ENCODE results near the gene EEFSEC.
A peak's percentile ranks its signal among the peaks of the same experiment; 100 is the strongest.

The EEFSEC gene

GRCh38 chr3:128353361-128353965, 200.2 kb downstream of the EEFSEC start:
- DNase-seq, result no peak

GRCh38 chr3:128353991-128354687, 200.9 kb downstream of the EEFSEC start:
- DNase-seq, result no peak

DNA sequence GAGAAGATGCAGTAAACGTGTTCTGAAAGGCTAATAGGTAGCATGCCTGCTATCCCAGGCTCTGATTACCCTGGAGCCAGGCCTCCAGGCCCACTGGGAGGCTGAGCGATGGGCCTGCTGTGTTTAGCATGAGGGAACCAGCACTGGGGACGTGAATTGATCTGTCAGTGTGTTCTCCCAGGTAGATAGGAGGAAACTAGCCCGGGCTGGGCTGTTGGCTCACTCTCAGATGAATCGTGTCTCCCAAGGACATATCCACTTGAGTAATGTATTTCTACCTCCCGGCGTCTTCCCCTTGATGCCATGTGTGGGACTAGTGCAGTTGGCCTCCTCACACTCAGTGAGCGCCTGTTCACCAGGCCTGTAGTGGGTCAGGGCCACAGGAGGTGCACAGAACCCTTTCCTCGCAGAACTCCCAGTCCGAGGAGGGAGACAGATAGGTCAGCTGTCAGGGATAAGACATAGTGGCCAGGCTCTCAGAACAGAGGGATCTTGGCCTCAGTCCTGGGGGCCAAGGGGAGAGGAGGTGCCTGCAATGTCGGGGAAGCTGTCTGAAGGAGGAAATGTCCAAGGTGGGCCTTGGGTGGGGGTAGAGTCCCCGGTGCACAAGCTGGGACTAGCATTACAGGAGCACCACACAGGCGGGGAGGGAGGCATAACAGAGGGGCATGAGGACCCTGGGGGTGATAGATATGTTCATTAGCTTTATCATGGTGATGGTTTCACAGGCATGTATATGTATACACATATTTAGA, 201.7 kb downstream of the EEFSEC start:
- DNase-seq, result no peak

- no peak for DNase-seq
These were observed 202.2 kb downstream of the EEFSEC start for GRCh38 chr3:128355543-128355919.

DNA sequence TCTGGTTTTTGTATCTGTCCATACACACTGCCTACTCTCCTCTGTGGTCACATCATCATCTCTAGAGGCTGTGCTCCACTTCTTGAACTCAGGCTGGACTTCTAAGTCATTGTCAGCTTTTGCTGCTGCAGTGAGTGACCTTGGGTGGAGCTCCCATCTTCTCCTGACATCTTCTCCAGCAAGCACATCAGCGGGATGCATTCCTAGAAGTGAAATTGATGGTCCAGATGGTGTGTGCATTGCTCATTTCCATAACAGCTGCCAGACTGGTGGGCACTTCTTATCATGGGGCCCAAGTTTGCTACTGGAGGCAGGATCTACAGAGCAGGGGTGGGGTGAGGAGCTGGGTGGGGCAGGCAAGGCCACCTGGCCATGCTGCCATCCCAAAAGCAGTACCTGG, 203.5 kb downstream of the EEFSEC start:
- DNase-seq, result no peak

- no peak for DNase-seq
These were observed 204.3 kb downstream of the EEFSEC start for GRCh38 chr3:128357538-128357937.

DNA sequence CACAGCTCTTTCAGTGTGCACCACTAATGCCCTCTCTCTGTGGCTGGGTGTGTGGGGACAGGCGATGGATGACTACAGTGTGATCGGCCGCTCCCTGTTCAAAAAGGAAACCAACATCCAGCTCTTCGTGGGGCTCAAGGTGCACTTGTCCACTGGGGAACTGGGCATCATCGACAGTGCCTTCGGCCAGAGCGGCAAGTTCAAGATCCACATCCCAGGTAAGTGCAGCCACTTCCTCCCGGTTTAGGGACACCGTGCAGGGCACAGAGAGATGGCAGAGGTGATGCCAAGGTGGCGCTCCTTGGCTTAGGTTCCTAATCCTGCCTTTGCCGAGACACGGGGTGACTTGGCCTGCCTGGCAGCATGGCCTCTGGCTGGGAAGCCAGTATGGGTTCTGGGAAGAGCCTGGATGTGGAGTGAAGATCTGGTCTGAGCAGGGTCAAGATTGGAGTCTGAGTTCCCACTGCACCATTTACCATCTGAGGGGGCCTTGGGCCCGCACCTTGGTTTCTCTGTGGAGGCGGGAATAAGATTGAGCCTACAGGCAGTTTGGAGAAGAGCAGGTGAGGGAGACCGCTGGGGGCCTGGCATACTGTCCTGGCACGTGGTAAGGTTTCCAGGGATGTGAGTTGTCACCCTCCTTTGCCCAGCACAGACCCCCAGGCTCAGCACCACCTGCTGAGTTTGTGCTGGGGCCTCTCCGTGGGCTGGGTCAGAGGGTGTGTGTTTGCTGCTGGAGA, 205.0 kb downstream of the EEFSEC start:
- no peak for DNase-seq

GRCh38 chr3:128359060-128359664, 205.9 kb downstream of the EEFSEC start:
- DNase-seq, result no peak

DNA sequence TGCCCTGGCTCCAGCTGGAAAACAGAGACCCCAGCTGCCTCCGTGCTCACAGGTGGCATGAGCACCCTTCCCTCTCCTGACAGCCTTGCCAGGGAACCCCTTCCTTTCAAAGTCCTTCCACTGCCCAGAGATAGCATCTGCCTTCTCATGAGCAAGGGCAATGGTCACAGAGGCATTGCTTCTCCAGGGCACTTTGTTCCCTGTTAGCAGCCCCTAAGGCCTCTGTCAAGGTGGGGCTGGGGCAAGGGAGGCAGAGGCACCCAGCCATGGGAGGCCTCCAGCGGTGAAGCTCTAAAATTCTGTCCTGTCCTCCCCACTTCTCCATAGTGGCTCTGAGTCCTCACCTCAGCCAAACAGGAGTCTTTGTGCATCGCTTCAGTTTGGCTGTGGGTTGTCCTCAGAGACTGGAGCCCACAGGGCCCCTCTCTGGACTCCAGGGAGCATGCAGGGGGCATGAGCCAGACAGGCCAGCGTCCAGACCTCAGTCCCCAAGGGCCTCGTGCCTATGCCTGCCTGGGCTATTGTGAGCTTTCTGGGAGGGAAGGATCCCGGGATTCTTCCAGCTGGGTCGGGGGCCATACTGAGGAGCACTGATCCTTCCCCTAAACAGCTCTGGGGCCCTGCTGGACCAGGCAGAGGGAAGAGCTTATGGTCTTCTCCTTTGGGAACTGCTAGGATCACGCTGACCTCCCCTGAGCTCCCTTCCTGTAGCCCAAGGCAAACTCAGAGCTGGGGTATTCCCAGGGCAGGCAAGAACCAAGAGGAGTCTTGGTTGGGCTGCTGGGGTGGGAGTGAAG, 206.8 kb downstream of the EEFSEC start:
- no peak for DNase-seq

GRCh38 chr3:128360705-128361271, 207.5 kb downstream of the EEFSEC start:
- DNase-seq, result no peak

GRCh38 chr3:128362026-128362965, 209.0 kb downstream of the EEFSEC start:
- no peak for DNase-seq

DNA sequence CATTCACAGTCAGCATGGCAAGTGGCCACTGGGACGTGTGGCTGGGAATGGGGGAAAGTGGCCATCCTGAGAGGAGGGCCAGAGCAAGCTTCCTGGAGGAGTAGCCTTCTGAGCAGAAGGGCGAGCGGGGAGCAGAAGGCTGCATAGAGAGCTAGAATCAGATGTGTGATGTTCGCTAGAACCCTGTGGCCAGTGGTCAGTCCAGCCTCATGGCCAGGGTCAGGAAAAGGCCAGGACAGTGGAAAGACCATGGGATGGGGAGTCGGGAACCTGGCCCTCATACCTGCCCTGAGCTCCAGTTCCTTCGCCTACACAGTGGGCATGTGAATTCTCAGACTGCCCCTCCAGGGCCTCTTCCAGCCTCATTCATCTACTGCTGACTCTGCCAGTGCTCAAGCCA, 211.0 kb downstream of the EEFSEC start:
- DNase-seq, result no peak

GRCh38 chr3:128364808-128365360, 211.6 kb downstream of the EEFSEC start:
- DNase-seq, result no peak

GRCh38 chr3:128366136-128366535, 212.9 kb downstream of the EEFSEC start:
- peak in 3 of 14 donors; percentile 14 to 78 (median 28) for DNase-seq

GRCh38 chr3:128366652-128367051, 213.4 kb downstream of the EEFSEC start:
- DNase-seq, result peak in 1 of 14 donors; percentile 35

- peak in 1 of 14 donors; percentile 48 for DNase-seq
These were observed 213.9 kb downstream of the EEFSEC start for GRCh38 chr3:128367221-128367620.

GRCh38 chr3:128367761-128368160, 214.5 kb downstream of the EEFSEC start:
- DNase-seq, result peak in 1 of 14 donors; percentile 25

GRCh38 chr3:128368626-128369025, 215.3 kb downstream of the EEFSEC start:
- no peak for DNase-seq

- no peak for DNase-seq
These were observed 215.9 kb downstream of the EEFSEC start for GRCh38 chr3:128369121-128369703.

All from C1 segment of cervical spinal cord (tissue), 14 donors.